Muscle layer of colon (tissue), 2 donors: ENCODE measurements around the gene C20orf141.
"Not testable (repeated sequence)": the region's sequence is repeated elsewhere in the genome, so short reads cannot be mapped to it uniquely, and the experiment has no call there.

Experiments
- H3K27ac ChIP-seq: one replicate; pipeline ENCODE4 v1.7.0; 2013; ENCODE audit warnings: low read depth, mild to moderate bottlenecking, low read length, moderate library complexity
- H3K27me3 ChIP-seq, 2 donors: one replicate each; pipeline ENCODE4 v1.7.0; 2013; ENCODE audit warnings: low read length in 2 of 2, mild to moderate bottlenecking in 2 of 2; ENCODE audit not compliant: insufficient read depth in 2 of 2, control insufficient read depth in 1 of 2
- H3K36me3 ChIP-seq: one replicate; pipeline ENCODE4 v1.7.0; 2013; ENCODE audit warnings: mild to moderate bottlenecking, low read length; ENCODE audit not compliant: insufficient read depth
- H3K4me1 ChIP-seq: one replicate; pipeline ENCODE4 v1.7.0; 2013; ENCODE audit warnings: mild to moderate bottlenecking, low read length; ENCODE audit not compliant: insufficient read depth
- H3K4me3 ChIP-seq, 2 donors: one replicate each; pipeline ENCODE4 v1.7.0; 2013; ENCODE audit warnings: low read length in 2 of 2, low read depth in 1 of 2, mild to moderate bottlenecking in 1 of 2, moderate library complexity in 1 of 2
- H3K9ac ChIP-seq: one replicate; pipeline ENCODE4 v1.7.0; 2013; ENCODE audit warnings: low read length
- H3K9me3 ChIP-seq: one replicate; pipeline ENCODE4 v1.7.0; 2013; ENCODE audit warnings: mild to moderate bottlenecking, low read length
- donor health status: abdominal sarcoma.
- donor health status: Adenocarcinoma of cecum.

C20orf141 gene, protein sequence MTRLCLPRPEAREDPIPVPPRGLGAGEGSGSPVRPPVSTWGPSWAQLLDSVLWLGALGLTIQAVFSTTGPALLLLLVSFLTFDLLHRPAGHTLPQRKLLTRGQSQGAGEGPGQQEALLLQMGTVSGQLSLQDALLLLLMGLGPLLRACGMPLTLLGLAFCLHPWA

DNA sequence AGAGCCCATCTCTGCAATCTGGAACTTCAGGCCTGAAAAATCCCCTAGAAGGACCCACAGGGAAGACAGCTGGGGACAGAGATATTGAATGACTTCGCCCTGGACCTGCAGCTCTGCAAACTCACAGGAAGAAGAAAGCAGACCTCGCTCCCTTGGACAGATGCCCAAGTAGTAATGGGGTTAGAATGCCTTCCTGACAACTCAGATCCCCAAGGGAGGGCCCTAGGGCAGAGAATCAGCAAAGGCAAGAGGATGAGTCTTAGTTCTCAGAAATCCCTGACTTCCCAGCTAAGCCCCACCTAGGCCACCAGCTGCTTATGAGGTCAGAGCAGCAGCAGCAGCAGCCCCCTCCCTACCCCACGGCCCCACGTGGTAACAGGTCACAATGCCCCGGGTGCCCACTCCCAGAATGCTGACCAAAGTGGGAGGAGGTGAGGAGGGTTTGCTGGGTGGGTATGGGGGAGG lies at the start of gene C20orf141:
Gene C20orf141 (plus strand): TSS at position 401 of the 465 bp plus-strand sequence. CDS start 198 bp downstream, outside the sequence.
- peaks cover 0 to 2% of the 10 kb centered on the region in 2 donors for H3K27me3 ChIP-seq
- H3K9me3 ChIP-seq, result no peaks in the 10 kb centered on the region
- no peak within 1 kb of the TSS for H3K27ac ChIP-seq
- no peaks in the 10 kb centered on the region for H3K36me3 ChIP-seq
- H3K4me1 ChIP-seq, result no peaks in the 10 kb centered on the region
- no peak within 1 kb of the TSS for H3K9ac ChIP-seq
- H3K4me3 ChIP-seq, result no peak within 1 kb of the TSS

DNA sequence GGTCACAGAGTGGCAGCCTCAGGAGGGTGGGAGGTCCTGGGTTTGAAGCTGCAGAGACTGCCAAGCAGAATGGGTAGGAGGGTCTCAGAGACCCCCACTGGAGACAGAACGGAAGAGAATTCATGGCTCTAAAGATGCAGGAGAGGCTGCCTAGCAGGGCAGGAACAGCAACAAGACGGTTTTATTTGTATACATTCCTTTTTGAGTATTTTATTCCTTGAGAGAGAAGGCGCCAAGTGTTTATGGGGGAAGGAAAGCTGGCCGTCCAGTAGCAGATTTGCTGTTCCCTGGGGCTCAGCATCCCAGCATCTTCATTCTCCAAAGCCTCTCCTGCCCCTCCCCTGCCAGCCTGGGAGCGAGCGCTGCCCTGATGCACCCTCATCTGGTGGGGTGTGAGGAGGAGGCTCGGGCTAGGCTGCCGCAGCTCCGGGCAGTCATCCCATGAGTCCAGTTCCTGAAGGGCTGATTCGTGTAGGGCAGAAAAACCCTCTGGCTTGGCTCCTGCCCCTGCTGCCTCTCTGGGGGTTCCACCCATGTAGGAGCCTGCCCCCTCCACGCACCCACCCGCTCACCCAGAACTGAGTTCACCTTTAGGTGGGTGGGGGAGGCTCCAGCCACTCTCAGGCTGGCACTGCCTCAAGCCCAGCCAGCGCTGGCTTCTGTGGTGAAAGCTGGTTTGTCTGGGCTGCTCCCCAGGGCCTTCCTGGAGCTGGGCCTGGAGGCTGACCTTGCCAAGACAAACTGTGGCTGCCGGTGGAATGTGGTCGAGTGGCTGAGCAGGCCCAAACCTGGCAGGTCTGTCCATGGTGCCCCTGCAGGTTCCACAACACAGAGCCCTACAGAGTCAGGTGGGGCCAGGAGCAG lies 46.8 kb upstream of the C20orf141 start:
- Histone ChIP-seq H3K27ac (no peak overlapping the region), H3K4me1 (peaks cover 14% of the 10 kb centered on the region), H3K36me3 (no peaks in the 10 kb centered on the region), H3K27me3 (peaks cover 18 to 21% of the 10 kb centered on the region in 2 donors), H3K9ac (no peak overlapping the region), H3K4me3 (no peak overlapping the region), H3K9me3 (no peaks in the 10 kb centered on the region)

DNA sequence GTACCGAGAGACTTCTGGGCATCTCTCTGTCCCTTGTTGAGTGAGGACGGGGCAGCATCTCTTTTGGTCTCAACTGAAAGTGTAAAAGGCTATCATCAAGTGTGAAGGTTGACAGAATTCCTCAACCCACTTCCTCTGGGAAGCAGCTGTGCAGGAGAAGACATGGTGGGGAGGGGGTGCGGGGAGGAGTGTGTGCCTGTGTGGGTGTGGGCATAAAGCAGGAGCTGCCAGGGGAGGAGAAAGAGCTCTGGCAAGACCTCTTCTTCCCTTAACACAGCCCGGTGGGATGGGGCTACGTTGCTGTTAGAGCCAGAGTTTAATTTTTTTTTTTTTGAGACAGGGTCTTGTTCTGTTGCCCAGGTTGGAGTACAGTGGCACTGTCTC lies 46.2 kb upstream of the C20orf141 start:
- Histone ChIP-seq H3K9ac (no peak overlapping the region), H3K9me3 (no peaks in the 10 kb centered on the region), H3K27ac (no peak overlapping the region), H3K4me1 (peaks cover 14% of the 10 kb centered on the region), H3K36me3 (no peaks in the 10 kb centered on the region), H3K4me3 (no peak overlapping the region), H3K27me3 (peaks cover 13 to 15% of the 10 kb centered on the region in 2 donors)

DNA sequence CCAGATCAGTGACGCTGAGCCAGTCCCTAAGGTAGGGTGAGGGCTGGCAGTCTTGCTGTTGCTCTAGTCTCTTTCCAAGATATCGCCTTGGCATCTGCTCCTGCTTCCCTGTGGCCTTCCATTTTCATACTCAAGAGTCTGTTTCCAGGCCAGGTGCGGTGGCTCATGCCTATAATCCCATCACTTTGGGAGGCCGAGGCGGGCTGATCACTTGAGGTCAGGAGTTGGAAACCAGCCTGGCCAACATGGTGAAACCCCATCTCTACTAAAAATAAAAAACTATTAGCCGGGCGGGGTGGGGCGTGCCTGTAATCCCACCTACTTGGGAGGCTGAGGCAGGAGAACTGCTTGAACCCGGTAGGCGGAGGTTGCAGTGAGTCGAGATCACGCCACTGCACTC lies 44.7 kb upstream of the C20orf141 start:
- not testable (repeated sequence) for H3K27me3 ChIP-seq, H3K9me3 ChIP-seq, H3K9ac ChIP-seq, H3K4me3 ChIP-seq, H3K36me3 ChIP-seq, H3K27ac ChIP-seq
- H3K4me1 ChIP-seq, result peaks cover 14% of the 10 kb centered on the region

DNA sequence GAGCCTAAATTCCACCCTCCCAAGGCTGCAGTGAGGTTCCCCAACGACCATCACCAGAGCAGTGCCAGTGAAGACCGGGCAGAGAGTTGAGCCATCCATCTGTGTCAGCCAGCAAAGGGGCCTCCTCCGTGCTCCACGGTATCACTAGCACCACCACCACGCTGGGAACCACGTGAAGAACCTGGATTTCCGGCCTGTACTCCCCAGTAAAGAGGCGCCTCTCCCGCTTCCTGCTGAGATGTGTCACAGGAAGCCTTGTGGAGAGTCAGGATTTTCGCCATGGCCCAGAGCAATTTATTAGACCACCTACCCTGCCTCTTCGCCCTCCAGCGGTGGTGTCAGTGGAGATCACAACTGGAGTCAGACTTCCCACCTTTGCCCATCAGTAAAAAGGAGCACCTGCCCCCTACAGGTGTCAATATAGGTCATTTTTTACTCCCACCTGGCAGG lies 43.1 kb upstream of the C20orf141 start:
- Histone ChIP-seq H3K9me3 (no peaks in the 10 kb centered on the region), H3K4me3 (no peak overlapping the region), H3K4me1 (peaks cover 14% of the 10 kb centered on the region), H3K27me3 (peaks cover 10% of the 10 kb centered on the region in 2 donors), H3K36me3 (no peaks in the 10 kb centered on the region), H3K27ac (no peak overlapping the region), H3K9ac (no peak overlapping the region)

DNA sequence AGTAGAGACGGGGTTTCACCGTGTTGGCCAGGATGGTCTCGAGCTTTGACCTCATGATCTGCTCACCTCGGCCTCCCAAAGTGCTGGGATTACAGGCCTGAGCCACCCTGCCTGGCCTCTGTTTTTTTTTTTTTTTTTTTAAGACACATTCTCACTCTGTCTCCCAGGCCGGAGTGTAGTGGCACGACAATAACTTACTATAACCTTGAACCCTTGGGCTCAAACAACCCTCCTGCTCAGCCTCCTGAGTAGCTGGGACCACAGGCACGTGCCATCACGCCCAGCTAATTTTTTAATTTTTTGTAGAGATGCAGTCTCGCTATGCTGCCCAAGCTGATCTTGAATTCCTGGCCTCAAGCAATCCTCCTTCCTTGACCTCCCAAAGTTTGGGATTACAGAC lies 41.0 kb upstream of the C20orf141 start:
- H3K36me3 ChIP-seq, result no peaks in the 10 kb centered on the region
- H3K9me3 ChIP-seq, result no peaks in the 10 kb centered on the region
- no peaks in the 10 kb centered on the region for H3K4me1 ChIP-seq
- H3K27me3 ChIP-seq, result peaks cover 0 to 5% of the 10 kb centered on the region in 2 donors
- H3K9ac ChIP-seq, result no peak overlapping the region
- no peak overlapping the region for H3K4me3 ChIP-seq
- H3K27ac ChIP-seq, result no peak overlapping the region

DNA sequence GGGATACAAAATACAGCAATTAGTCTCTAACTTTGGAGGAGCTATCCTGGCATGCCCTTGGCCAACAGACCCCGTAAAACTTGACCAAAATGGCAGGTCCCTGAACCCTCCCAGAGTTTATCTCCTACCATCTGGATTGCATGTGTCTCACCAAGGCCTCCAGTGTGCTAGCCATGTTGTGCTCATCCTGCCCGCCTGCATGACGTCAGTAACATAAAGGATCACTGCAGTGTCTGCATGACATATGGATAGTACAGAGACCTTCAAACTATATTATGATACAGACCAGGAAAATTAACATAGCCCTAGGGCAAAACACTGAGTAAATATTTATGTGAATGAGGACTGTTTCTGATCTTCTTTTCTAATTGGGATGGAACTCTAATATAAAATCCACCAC lies 39.6 kb upstream of the C20orf141 start:
- H3K4me1 ChIP-seq, result no peaks in the 10 kb centered on the region
- H3K9me3 ChIP-seq, result no peaks in the 10 kb centered on the region
- H3K27ac ChIP-seq, result no peak overlapping the region
- no peak overlapping the region for H3K9ac ChIP-seq
- no peaks in the 10 kb centered on the region for H3K36me3 ChIP-seq
- H3K4me3 ChIP-seq, result no peak overlapping the region
- H3K27me3 ChIP-seq, result peaks cover 0 to 5% of the 10 kb centered on the region in 2 donors

DNA sequence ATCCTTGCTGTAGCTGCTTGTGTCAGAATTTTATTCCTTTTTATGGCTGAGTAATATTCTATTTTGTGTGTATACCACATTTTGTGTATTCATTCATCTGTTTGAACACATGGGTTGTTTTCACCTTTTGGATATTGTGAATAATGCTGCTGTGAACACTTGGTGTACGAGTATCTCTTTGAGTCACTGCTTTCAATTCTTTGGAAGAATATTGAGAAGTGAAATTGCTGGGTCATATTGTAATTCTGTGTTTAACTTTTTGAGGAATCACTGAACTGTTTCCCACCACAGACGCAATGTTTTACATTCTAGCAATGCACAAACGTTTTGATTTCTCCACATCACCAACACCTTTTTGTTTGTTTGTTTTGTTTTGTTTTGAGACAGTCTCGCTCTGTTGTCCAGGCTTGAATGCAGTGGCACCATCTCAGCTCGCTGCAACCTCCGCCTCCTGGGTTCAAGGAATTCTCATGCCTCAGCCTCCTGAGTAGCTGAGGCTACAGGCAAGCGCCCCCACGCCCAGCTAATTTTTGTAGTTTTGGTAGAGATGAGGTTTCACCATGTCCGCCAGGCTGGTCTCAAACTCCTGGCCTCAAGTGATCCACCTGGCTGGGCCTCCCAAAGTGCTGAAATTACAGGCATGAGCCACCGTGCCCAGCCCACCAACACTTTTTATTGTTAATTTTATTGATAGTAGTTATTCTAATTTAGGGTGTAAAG lies 36.0 kb upstream of the C20orf141 start:
- H3K9me3 ChIP-seq, result no peaks in the 10 kb centered on the region
- no peaks in the 10 kb centered on the region for H3K27me3 ChIP-seq

DNA sequence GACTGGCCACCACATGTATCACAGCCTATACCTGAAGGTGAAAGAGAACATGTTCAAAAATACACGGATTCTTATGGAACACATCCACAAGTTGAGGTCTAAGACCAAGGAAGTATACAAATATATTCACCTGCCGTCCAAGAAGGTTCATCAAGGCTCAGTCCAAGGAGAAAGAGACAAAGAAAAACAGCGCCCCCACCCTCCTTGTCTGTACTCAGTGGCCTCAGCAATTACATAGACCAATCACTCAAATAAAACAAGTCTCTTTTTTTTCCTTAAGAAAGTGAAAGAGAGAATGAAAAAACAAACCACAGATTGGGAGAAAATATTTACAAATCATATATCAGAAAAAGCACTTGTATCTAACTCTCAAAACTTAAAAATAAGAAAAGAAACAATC lies 33.8 kb upstream of the C20orf141 start:
- Histone ChIP-seq H3K4me3 (no peak overlapping the region), H3K36me3 (no peaks in the 10 kb centered on the region), H3K27me3 (no peaks in the 10 kb centered on the region), H3K9me3 (no peaks in the 10 kb centered on the region), H3K27ac (no peak overlapping the region), H3K4me1 (no peaks in the 10 kb centered on the region), H3K9ac (no peak overlapping the region)

More for the DNA sequence above, 36.0 kb upstream of the C20orf141 start:
- Histone ChIP-seq H3K9ac (no peak overlapping the region), H3K4me3 (no peak overlapping the region), H3K27ac (no peak overlapping the region), H3K4me1 (no peaks in the 10 kb centered on the region), H3K36me3 (no peaks in the 10 kb centered on the region)

DNA sequence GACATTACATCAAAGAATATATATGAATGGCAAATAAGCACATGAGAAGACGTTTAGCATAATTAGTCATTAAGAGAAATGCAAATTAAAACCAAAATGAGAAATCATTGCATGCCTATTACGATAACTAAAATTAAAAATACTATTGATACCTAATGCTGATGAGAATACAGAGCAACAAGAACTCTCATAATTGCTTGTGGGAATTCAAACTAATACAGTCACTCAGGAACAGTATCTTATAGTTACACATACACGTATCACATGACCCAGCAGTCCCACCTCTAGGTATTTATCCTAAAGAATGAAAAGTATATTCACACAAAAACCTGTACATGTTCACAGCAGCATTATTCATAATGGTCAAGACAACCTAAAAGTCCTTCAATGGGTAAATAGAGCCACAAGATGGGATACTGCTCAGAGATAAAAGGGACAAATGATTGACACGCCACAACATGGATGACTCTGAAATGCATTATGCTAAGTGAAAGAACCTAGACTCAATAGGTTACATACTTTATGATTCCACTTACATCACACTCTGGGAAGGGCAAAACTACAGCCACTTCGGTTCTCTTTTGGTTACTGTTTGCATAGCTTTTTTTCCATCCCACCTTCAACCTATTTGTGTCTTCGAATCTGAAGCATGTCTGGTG lies 30.8 kb upstream of the C20orf141 start:
- no peak overlapping the region for H3K9ac ChIP-seq
- H3K9me3 ChIP-seq, result no peaks in the 10 kb centered on the region
- H3K4me3 ChIP-seq, result no peak overlapping the region
- no peaks in the 10 kb centered on the region for H3K27me3 ChIP-seq
- H3K4me1 ChIP-seq, result no peaks in the 10 kb centered on the region
- no peak overlapping the region for H3K27ac ChIP-seq
- no peaks in the 10 kb centered on the region for H3K36me3 ChIP-seq

DNA sequence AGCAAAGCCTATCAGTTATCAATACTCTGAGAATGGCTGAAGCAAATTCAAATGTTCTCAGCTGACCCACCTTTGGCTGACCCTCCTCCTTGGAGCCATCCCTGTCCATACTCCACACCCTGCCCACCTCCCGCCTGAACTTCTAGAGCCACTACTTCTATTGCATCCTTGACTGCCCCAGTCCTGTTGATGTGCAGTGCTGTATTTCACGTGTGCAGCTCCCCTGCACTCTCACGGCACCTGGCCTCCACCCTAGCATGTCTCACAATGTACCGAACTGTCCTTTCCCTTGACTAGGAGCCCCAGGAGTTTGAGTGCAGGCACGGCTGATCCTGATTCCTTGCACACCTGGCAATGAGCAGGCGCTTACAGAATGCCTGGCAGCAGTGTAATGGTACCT lies 21.3 kb upstream of the C20orf141 start:
- Histone ChIP-seq H3K9me3 (no peaks in the 10 kb centered on the region), H3K4me3 (no peak overlapping the region), H3K36me3 (no peaks in the 10 kb centered on the region), H3K27me3 (peaks cover 0 to 4% of the 10 kb centered on the region in 2 donors), H3K9ac (no peak overlapping the region), H3K4me1 (no peaks in the 10 kb centered on the region), H3K27ac (no peak overlapping the region)
